HG03457 (cell line): Measurements from ENCODE around the gene INSIG1.

Experiments
- ATAC-seq: cut with Tn5 transposase; IDR thresholded peaks from one replicate; pipeline ENCODE4 v1.9.1; 2021; ENCODE audit warnings: moderate number of reproducible peaks; ENCODE audit not compliant: unreplicated experiment

The INSIG1 gene

DNA sequence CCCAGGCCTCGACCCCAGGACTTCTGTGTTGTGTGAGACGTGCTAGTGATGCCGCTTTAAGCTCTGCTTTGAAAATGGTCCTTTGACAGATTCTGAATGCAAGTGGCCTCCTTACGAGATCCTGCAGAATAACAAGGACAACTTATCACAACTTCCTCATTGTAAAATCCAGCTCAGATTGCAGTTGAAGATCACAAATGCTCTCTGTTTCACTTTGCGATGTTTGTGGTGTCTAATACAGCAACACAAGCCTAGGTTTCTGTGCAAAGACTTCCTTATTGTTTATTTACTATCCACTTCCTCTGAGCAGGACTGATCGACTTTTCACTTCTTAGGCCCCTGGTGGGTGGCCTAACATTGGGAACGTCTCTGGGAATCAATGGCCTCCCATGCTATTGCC is 31.7 kb upstream of the INSIG1 start:
- no peak for ATAC-seq

DNA sequence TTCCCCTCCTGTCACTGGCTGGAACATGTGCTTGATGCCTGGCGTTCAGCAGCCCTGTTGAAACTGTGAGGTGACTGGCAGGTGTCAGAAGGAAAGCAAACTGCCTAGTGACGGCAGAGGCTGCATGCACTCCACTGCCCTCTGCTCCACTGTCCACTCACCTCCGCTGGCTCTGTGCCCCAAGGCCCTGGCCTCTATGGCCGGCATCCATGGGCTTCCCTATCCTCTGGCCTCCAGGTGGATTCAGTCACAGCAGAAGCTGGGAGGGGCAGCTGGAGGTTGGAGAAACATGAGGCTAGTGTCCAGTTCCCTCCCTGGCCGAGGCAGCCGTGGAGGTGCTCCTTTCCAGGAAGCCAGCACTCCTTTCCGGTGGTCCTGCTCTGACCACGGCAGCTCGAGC is 31.2 kb upstream of the INSIG1 start:
- no peak for ATAC-seq

GRCh38 chr7:155267023-155267422 is 30.7 kb upstream of the INSIG1 start:
- no peak for ATAC-seq

DNA sequence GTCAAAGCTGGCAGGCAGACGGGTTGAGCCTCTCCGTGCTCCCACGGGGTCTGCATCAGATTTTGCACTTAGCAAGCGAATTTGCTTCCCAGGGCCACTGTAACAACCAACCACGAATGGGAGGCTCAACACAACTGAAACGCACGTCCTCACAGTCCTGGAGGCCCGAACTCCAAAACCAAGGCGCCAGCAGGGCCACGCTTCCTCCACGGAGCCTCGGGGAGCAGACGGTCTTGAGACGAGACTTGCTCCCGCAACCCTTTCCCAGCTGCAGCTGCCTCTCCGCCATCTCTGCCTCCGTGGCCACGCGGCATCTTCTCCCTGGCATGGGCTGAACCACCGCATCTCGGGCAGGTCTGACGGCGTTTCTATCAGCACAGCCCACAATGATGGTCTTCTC is 30.2 kb upstream of the INSIG1 start:
- no peak for ATAC-seq

GRCh38 chr7:155268211-155268610 is 29.5 kb upstream of the INSIG1 start:
- ATAC-seq, result no peak

DNA sequence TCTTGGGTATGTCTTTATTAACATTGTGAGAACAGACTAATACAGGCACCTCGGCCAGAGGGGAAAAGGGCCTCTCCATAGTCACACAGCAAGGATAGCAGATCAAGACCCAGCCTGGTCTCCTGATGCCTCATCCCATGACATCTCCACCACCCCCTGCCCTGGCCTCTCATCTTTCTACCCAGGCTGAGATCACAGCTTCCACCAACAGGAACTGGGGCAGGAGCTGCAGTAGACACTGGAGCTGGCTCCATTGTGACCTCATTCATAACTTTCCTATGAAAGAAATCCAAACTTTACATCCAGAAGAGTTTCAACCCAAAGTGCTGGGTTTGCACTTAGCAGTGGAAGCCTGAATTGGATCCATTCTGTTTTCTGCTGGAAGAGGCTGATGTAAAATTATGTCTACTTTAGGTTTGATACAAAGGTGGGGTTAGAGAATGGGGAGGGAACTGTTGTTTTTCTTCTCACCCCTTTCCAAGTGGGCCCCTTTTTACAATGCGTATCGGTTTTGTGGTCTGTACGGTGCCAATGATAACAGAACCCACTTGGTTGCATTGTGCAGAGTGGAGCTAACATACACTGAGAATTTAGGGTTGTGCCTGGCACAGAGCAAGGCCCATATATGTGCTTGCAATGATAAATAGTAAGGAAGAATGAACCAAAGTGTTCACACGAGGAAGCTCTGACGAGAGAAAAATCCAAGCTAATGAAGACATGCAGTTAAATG is 28.6 kb upstream of the INSIG1 start:
- no peak for ATAC-seq

GRCh38 chr7:155269766-155270585 is 27.7 kb upstream of the INSIG1 start:
- ATAC-seq, result no peak

DNA sequence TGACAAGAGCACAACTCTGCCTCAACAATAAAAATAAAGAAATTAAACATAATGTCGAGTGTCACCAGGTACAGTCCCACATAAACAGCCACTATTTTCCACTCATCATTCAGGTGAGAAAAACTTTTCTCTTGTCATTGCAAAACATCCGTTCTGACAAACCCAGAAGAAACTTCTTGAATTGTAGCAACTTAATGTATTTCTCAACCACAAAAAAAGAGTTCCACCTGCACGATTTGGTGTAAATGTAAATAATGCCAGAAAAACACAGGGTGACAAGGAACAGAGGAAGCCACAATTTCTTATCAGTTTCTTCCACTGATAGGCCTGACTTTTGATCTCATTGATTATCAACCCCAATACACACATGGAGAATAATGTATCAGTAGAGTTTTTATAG is 26.8 kb upstream of the INSIG1 start:
- ATAC-seq, result no peak

DNA sequence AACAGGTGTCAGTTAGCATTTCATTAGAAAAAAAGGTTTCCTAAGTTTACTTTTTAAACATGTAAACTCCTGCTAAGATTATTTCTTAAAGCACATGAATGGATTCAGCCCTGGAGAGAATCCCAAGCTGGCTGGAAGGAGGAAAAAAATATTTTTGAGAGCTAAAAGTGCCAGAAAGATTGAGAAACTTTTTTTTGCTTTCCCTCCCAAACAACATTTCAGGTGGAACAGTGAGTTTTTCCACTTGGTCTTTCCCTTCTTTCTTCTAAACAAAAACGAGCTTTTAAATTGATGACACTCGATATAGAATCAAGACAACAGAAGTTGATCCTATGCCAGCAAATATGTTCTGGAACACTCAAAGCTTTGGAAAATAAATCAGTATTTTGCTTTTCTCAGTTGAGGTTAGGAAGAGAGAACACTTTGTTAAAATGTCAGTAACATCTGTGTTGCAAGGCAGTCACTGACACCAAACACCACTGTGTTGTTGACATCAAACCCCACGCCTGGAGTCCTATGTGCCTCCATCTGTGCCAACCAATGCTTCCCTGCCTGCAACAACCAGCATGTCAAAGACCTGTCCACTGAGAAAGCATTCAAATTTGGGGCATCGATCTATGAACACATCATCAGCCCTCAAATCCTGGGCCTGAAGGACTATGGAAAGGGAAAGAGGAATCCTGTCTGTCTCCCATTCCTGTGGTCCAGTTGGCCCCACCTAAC is 22.9 kb upstream of the INSIG1 start:
- no peak for ATAC-seq

DNA sequence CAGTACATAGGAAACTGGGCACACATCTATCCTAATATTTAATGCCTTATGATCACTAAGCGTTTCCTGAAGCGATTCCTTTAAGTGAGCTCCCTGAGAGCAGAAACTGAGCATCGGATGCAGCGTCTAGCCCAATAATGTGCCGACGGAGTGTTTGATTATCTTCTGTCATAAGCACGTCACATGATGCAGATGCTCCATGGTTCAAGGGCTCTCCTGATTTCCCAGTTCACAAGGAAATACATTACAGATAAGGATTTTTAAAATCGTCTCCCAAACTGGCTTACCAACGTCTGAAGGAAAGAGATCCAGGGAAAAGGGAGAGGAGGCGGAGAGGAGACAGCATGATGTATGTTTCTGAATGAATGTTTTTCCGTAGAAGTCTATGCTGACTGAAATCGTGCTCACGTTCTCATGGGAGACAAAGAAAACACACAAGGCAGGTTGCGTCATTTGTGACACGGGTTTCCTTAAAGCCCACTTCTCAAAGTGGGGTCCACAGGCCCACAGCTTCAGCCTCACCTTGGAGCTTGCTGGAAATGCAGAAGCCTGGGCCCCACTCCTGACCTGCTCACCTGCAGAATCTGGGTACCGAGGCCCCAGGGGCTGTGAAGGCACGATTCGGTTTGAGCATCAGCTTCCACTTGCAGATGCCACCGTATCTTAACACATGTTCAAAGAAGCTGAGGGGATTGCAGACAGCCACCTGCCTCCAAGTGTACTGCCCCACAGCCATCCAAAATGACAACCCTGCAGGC is 21.5 kb upstream of the INSIG1 start:
- ATAC-seq, result no peak

DNA sequence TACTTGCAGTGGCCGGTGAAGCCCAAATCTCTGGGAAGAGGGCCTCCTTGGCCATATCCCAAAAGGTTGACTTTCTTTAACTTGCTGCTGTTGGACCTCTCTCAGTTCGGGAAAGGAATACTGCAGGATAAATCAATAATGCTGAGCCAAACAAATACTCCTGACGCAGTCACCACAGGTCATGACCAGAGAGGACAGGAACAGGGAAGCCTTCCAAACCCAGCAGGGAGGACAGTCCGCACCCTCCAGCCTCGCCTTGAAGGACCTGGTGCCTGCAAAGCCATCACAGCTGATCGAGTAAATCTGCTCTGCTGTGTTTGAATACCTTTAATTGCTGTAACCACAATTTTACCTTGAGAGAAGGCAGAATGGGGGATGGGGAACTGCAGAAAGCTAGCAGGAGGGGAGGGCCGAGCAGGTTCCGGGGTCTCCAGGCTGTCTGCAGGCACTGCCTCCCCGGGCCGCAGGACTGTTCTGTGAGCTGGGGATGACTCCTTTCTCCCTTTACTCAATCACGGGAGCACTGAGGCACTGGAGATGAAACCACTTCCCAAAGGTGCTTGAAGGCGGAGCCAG is 20.8 kb upstream of the INSIG1 start:
- ATAC-seq, result no peak

DNA sequence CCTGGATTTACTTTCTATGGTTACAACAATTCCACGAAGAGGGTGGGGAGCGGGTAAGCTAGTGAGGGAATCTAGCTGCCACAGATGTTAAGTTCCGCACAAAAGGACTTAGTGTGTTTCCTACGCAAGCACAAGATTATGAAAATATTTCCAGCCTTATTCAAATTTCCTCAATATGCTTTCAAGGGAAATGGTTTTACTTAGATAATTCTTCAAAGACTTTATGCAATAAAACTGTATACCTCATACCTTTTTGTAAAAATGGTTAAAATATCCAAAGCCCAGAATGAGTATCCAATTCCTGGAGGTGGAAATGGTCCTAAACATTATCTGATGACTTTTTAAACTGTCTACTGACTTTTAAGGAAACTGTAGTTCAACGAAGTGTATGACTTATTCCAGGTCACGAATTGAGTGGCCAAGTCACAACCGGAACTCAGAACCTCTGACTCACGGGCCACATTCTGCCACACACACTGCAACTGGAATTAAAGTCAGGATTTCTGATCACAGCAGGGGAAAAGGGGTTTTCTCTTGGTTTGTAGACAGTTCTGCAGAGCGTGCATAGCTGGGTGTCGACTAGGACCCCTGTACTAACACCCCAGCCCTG is 20.2 kb upstream of the INSIG1 start:
- no peak for ATAC-seq

GRCh38 chr7:155278921-155279320 is 18.8 kb upstream of the INSIG1 start:
- ATAC-seq, result no peak

- no peak for ATAC-seq
Measured at GRCh38 chr7:155279787-155280445, 17.8 kb upstream of the INSIG1 start.

- ATAC-seq, result no peak
Measured at GRCh38 chr7:155280446-155281397, 17.0 kb upstream of the INSIG1 start.

DNA sequence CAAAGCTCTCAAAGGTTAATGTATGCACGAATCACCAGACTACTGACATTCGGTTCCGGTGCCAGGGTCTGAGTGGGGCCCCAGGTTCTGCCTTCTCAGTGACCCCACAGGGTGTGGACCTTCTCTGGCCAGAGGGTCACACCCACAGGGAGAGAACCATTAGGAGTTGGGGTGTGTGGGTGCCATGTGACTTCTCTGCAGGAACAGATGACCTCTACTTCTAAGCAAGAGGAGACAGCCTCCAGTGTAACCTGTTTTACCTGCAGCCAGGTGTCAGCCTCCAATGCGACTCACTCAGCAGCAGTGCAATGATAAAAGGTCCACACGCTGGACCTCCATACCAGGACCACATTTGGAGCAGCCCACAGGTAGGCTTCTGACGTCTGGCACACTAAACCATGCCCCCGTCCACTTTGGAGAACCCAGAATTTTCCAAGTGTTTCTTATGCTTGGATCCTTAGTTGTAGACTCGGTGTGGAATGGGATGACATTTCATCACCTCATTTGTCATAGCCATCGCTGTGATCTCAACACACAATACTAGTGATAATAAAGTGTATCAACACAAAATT is 16.2 kb upstream of the INSIG1 start:
- ATAC-seq, result no peak

DNA sequence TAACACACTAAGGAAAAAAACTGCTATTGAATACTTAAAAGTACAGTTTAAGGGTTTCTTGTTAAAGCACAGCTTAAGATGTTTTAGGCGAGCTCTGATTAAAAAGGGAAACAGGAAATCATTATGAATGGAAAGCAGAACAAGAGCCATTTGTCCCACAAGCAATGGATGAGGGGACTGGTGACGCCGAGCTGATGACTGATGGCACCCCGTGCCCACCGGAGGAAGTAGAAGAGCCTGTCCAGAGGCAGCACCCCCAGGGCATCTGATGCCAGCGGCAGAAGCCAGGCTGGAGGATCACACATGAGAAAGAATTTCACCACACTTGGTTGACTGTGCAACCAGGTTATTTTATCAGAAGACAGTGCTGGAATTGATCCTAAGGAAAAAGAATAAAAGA is 15.0 kb upstream of the INSIG1 start:
- no peak for ATAC-seq

DNA sequence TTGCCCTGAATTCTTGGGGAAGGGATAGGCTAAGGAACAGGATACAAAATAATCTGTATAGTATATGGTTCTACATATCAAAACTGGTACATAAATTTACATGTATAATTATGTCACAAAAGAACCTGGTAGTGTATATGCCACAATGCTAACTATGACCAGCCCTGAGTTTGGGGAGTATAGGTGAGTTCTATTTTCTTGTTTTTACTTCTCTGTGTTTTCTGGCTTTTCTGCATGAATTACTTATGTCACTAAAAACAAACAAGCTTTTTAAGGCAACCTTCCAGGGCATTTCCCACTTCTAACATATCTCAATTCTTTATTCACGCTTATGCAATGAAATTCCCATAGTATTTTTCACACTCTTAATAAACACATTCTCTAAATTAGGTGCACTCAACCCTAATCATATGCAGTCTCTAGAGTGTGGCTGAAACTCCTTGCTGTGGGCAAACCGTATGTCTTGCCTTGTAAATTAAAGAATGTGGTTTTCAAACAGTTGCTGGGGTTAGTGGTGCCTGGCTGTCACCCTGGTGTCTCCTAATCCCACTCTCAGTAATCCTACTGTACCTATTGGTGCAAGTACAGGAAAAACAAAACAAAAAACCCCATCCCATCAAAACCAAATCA is 14.0 kb upstream of the INSIG1 start:
- peak; percentile 80 for ATAC-seq
